HG02763 (cell line): ENCODE data around the gene CRMP1.

Experiments used
- ATAC-seq: cut with Tn5 transposase; IDR thresholded peaks from one replicate; pipeline ENCODE4 v1.9.1; 2021; ENCODE audit warnings: mild to moderate bottlenecking, moderate library complexity; ENCODE audit not compliant: unreplicated experiment

CRMP1 gene

DNA sequence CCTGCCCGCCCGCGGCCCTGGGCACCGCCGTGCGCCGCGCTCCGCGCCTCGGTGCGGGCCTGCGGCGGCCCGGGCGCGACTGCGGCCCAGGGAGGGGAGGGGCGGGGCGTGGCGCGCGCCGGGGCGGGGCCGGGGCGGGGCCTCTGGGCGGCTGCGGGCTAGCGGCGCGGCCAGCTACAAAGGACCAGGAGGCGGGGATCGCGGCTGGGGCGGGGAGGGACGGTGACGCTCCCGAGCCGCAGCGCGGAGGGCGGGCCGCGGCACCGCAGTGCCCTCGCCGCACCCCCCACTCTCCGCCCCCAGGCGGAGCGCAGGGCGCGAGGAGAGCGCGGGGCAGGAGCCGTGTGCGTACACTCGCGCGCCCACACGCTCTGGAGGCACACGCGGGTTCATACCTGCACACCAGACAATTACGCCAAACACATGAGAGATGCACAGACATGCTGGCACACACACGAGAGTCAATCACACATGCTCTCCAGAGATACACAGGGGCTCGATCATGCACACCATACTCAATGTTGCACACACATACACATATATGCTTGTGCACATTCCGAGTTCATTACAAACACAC, at the start of gene CRMP1:
TSS of gene CRMP1 (minus strand) at position 83 of the 577 bp plus-strand sequence. CDS start 117 bp downstream, outside the sequence.
- no peak for ATAC-seq

DNA sequence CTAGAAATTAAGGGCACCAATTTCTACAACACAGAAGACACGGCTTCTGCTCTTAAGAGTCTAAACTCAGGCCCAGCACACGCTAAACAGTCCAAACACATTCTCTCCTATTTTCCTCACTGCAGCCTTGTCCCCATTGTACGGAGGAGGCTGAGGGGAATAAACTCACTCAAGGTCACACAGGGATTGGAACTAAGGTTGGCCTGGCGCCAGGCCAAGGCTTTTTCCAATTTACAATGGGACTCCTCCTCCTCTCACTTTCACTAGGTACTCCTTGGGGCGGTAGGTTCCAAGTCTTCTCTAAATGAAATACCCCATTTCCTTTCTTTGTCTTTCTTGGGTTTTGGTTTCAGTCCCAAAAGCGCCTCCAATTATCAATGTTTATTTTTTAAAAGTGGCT, 48.7 kb upstream of the CRMP1 start:
- no peak for ATAC-seq

DNA sequence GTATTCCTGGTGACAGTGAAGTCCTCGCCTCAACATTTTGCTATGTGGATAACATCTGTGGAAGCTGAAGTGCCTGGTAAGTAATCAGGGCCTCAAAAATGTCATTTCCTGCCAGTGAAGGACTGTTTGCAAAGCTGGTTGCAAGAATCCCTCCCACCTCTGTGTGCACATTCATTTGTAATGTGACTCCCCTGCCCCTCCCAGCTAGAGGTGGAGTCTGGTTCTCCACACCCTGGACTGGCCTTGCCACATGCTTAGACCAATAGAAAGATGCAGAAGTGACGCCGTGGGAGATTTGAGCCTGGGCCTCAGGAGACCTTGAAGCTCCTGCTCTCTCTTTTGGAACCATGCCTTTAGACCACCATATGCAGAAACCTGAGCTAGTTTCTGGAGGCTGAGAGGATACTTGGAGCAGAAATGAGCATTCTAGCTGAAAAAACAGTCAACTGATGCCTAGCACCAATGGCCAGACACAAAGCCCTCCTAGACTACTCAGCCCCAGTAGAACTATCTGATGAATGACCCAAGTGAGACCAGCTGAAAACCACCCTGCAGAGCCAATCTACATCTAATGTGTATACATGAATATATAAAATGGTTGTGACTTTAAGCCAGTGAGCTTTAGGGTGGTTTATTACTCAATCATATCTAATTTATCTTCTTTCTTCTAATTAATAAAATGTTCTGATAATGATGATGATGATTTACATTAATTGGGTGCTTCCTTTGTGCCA, 47.8 kb upstream of the CRMP1 start:
- no peak for ATAC-seq

DNA sequence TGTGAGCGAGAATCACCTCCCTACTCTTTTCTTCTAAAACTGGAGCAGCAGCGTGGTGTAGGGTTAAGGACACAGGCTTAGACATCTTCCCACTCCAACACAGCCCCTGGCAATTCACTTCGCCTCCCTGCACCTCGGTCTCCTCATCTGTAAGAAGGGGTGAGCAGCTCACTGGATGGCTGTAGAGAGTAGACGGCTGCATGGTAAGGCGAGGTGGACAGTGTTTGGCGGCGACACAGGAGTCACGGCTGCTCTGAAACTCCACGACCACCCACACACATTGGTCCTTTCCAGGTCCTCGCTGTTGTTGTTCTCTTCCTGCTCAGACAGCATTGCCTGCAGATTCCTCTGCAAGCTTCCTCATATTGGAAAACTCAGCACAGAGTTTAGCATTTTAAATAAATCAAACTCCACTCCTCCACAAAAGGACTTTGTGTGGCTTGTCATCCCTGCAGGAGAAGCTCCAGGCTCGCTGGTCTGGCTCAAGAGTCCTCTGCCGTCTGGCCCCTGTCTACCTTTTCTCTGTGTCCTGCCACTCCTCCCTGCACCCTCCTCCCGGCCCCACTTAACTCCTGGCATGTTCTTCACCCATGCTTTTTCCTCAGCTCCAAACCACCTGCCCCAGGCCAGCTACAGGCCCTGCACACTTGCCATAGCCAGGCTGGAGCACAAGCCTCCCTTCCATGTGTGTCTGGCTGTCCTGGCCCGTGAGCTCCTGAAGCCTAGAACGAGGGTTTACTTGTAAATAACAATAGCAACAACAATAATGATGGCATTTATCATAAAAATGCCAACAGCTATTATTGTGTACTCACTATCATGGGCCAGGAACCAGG, 41.3 kb upstream of the CRMP1 start:
- ATAC-seq, result no peak

DNA sequence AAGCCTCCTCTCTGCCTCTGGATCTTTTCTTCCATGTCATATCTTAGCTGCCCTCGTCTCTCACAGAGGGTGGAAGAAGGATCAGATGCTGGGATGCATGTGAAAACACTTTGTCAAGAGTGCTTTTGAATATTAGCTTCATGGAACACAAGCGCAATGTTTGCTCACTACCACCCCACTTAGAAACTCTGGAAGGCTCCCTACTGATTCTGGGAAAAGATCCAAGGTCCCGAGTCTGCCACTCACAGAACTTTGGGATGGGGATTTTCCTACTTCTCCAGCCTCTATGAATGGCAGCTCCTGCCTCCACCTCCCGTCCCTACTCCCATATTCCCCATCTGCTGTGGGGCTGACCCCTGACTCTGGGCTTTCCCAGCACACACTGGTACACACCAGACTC, 40.2 kb upstream of the CRMP1 start:
- ATAC-seq, result no peak

DNA sequence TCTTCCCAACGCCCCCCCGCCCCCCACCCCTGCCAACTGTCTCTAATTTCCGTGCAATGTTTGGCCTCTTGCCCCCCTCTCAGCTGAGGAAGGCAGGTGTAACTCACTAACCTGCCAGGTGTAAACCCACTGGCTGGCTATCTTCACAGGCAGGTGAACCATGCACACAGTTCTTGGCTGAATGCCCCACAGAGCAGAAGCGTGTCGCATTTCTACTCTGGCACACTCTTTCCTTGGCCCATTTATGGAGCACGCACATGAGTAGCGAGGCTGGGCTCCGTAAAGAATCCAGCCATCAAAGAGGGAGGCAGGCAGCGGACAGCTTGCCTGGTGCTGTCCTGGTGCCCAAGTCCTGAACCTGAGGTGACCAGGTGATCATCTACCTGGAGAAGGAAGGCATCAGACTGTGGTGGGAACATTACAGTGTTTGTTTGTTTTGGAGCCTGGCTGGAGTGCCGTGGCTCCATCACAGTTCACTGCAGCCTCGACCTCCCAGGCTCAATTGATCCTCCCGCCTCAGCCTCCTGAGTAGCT, 39.2 kb upstream of the CRMP1 start:
- no peak for ATAC-seq

DNA sequence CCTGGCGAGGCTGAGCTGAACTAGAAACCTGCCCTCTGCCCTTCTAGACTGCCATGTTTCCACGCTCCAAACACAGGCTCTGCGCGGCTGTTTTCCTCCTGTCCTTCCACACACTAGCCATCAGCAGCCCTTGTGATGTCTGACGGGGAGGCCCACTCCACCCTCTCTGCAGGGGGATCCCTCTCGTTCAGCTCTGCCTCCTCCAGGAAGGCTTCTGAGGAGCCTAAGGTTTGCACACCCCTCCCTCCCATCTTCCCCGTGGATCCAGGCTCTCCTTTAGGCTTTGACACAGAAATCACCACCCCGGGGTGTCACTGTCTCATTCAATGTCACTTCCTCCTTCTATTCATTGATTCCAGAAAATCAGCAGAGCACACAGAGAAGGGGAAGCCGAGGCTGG, 38.6 kb upstream of the CRMP1 start:
- no peak for ATAC-seq

DNA sequence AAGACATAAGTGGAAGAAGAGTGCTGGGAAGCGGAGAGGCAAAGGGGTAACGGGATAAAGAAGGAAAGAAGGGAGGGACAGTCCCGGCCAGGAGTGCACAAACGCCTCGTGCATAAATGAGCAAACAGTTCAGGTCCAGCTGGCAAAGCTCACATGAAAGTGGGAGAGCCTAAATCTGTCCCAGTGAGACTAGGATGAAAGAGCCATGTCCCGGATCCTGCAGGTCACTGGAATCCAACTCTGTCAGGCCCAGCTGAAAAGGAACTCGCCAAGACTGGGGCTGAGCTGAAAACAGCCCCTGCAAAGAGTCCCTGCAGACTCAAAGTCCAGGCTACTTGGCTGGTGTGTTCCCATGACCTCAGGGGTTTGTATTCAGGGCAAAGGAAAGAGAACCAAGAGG, 38.0 kb upstream of the CRMP1 start:
- ATAC-seq, result no peak

DNA sequence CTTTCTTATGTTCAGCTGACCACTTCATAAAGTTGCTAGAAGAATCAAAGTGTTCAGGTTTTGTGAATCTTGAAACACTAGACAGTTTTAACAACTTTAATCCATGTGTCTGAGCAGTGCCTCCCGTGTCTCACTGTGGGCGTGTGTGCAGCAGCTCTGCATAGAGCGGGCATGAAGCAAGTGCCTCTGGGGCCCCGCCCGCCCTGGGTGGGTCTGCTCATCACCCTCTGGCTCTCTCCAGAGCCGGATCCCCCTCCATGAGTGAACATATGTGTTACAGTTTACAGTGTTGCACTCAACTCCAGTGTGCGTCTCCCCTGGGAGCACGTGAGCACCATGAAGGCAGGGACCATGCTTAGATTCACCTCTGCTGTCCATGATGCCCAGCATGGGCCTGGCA, 37.6 kb upstream of the CRMP1 start:
- no peak for ATAC-seq

DNA sequence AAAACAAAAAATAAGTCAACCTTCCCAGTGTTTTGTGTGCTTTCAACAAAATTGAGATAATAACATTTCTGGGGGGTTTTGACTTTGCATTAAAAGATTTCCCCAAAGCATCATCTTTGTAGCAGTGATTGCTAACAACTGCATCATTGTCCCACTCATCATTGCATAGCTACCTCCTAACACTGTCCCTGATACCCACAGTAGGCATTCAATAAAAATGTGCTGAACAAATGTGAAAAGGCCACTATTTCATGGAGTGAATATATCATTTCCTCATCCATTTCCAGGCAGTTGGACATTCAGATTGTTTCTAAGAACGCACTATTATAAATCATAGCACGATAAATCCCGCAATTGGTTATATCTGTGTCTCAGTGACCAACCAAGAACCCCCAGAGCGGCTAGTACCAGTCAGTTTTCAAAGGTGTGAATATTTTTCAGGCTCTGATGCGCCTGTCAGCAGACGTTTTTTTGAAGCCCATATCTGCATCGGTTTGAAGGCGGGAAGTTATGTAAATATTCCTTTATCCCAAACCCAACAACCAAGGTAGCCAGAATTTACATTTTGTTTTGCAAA, 36.0 kb upstream of the CRMP1 start:
- no peak for ATAC-seq

DNA sequence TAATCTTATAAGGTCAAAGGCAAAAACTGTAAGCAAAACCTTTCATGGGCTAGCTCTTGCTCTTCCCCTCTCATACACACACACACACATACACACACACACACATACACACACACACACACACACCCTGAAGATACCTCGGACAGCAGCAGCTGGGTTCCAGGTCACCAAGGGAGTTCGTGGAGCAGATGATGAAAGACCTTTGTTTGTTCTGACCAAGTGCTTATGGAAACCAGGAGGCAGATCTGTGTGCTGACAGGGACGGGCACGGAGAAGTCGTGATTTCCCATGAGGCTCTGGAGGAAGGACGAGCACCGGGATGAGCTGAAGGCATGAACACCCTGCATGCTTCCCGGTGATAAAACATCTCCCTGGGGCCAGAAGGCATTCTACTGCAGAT, 35.4 kb upstream of the CRMP1 start:
- ATAC-seq, result no peak

DNA sequence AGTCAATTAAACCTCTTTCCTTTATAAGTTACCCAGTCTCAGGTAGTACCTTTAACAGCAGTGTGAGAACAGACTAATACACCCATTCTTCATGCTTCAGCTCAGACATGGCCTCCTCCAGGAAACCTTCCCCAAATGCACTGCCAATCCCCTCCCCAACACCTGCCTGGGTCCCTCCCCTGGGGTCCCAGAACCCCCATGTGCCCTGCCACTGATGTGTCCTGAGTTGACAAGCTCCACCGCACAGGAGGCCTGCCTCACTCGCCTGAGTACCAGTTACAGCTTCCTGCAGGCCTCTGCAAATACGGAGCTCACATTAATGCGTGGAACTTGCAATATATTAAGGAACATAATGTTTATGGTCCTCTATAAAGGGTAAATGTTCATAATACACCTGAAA, 34.9 kb upstream of the CRMP1 start:
- ATAC-seq, result no peak

DNA sequence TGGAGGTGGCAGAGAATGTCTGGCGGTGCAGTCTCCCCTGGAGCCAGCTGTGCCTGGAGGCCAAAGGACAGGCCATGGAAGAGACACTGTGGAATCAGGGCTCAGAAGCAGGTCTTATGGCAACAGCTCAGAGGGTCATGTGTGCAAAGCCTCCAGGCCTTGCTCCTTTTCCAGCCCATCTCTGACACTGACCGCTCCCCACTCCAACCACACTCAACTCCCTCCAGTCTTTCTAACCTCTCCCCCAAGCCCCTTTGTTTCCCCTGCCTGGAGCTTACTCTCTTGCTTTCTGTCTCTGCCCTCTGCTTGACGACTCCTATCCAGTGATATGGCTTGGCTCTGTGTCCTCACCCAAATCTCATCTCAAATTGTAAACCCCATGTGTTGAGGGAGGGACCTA, 34.2 kb upstream of the CRMP1 start:
- no peak for ATAC-seq

DNA sequence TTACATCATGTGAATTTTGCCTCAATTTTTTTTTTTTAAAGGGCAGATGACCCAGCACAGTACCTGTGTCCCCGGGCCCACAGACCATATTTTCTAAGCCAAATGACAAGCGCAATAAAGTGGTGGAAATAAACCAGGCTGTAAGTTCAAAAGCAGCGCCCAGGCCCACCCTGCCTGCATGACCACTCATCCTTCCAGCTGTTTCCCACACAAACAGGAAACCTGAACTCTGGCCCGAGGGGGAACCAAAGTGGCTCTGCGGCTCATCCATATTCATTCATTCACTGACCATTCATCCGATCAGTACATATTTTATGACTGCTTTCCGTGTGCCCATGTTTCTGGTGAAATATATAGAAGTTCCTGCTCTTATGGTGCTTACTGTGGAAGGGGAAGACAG, 33.7 kb upstream of the CRMP1 start:
- ATAC-seq, result no peak

DNA sequence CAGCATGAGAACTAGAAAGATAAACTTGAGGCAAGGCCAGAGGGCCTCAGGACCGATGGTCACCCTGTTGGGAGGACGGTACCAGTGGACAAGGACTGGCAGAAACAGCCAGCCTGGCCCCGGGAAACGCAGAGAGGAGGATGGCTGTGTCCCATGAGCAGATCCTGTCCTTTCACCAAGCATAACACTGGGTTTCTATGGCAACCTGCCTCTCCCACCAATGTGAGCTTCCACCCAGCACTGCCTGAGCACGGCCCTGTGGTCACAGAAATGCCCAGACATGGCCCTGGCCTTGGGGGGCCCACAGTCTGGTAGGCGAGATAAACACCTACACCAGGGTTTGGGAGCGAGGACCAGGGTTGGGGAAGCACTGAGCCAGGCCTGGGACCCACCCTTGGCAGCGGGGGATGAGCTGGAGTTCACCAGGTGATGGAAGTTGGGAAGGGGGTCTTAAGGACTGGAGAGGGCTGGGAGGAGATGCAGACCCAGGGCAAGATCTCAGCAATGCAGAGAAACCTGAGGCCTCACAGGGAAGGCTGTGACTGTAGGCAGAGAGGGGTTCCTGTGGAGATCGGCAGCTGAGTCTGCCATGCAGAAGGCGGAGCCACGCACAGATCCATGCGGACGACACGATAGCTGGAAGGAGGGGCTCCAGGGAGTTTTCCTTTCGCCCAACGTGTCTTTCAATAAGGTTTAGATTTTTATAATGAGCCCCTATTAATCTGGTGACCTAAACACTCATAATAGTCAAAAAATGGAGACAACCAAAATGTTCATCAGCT, 32.7 kb upstream of the CRMP1 start:
- ATAC-seq, result no peak

DNA sequence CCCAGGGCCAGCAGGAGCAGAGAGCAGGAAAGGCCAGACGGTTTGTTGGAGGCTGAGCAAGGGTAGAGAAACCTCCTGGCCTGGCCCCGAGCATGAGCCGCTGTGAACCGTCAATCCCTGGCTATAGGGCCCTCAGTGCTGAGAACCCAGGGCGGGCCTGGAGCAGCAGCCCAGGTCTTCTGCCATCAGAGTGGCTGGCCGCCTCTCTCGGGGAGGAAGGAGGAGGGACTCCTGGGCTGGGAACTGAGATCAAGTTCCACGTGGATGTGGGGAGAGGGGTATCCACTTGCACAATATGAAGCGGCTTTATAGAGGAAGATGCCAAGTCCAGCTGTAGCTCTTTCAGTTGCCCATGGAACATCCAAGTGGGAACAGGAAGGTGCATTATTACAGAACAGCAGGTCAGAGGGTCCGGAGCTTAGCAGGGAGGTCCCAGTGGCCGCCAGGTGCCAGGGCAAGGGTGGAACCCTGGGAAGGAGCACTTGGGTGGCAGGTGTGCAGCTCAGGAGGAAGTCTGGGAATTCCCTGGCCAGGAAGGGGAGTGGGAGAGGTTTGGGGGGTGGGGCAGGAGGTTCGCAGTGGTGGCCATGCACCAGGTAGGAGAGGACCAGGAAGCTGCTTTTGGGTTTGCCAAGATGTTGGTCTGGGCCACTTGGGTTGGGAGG, 31.7 kb upstream of the CRMP1 start:
- no peak for ATAC-seq

DNA sequence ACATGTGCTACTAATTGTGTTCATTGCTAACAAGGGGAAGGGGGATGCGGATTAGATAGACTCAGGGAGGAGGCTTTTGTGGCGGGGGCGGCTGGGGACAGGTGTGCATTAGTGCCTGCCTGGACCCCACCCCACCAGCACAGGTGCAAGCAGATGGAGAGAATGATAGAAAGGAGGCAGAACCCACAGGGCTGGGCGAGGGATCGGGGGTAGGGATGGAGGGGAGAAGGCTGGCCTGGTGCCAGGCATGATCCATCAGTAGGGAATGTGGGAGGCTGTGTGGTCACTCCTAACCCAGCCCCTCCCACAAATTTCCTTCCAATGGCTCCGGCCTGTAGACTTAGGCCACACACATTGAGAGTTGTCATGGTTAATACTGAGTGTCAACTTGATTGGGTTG, 30.5 kb upstream of the CRMP1 start:
- no peak for ATAC-seq

DNA sequence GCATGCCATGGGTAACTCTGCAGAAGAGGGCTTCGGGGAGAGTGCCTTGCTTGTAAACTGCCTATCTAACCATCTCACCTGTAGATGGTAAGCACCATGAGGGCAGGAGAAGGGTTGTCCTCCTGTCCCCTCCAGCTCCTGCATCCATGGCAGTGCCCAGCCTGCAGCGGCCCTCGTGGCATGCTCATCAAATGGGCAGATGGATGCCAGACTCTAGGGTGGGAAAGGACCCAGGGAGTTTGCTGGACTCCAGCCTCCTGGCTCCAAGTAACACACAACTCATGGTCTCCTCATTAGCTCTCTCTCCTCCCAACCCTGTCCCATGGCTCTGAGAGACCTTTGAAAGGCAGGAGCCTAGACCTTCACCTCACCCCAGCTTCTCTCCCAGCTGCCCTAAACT, 29.7 kb upstream of the CRMP1 start:
- no peak for ATAC-seq

DNA sequence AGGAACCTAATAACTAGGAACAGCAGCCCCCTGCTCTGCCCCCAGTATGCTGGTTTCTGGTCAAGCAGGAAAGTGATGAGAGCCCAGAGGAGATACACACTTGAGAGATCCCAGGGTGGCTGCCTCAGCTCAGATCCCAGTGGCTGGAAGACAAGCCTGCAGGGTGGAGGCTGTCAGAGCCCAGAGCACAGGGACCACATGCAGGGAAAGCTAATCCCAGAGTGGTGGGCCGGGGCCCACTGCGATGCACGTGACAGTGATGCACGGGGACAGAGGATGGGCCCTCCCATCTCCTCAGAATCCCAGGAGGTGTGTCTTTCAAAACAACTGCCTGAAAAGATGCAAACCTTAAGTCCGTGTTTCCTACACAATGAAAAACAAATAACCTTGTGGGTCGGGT, 29.1 kb upstream of the CRMP1 start:
- no peak for ATAC-seq
